Hepatocyte (in vitro differentiated cells): ENCODE results near the gene ATP13A1.

Experiments
- CTCF ChIP-seq: fragments of 200-600 bp; sonication (generic); IDR thresholded peaks from 2 replicates; pipeline ENCODE4 v1.5.1; 2016; ENCODE audit warnings: antibody characterized with exemption, mild to moderate bottlenecking; ENCODE audit not compliant: poor library complexity
- EZH2 ChIP-seq: fragments of 200-600 bp; sonication (generic); IDR thresholded peaks from 2 replicates; pipeline ENCODE4 v1.6.1; 2016; ENCODE audit warnings: antibody characterized with exemption, mild to moderate bottlenecking, borderline replicate concordance

GRCh38 chr19:19602713-19603324 lies 60.7 kb downstream of the ATP13A1 start:
- TF ChIP-seq CTCF (no peak), EZH2 (no peak)
